ENCODE data around the gene TBC1D10B.

- TF ChIP-seq SIRT6 (IDR thresholded peaks at IDR 0.05; ENCODE audit: low read length): no peak
- no peak for TF ChIP-seq FOSL1 (IDR thresholded peaks at IDR 0.05; ENCODE audit: insufficient read depth, low read depth, low read length)
- TF ChIP-seq NRF1 (IDR thresholded peaks at IDR 0.05; ENCODE audit: low read depth, low read length): no peak
These were observed 8.2 kb upstream of the TBC1D10B start for GRCh38 chr16:30378236-30379157.
